HG03196 (cell line): ENCODE results near the gene TRAF6.
"Not testable (repeated sequence)": the region's sequence is repeated elsewhere in the genome, so short reads cannot be mapped to it uniquely, and the experiment has no call there.

Experiments used
- ATAC-seq: cut with Tn5 transposase; IDR thresholded peaks from one replicate; pipeline ENCODE4 v1.9.1; 2021; ENCODE audit not compliant: unreplicated experiment

Gene TRAF6

GRCh38 chr11:36493332-36493731 lies 16.7 kb downstream of the TRAF6 start:
- ATAC-seq, result no peak

- no peak for ATAC-seq
These were observed 17.3 kb downstream of the TRAF6 start for GRCh38 chr11:36492724-36493304.

DNA sequence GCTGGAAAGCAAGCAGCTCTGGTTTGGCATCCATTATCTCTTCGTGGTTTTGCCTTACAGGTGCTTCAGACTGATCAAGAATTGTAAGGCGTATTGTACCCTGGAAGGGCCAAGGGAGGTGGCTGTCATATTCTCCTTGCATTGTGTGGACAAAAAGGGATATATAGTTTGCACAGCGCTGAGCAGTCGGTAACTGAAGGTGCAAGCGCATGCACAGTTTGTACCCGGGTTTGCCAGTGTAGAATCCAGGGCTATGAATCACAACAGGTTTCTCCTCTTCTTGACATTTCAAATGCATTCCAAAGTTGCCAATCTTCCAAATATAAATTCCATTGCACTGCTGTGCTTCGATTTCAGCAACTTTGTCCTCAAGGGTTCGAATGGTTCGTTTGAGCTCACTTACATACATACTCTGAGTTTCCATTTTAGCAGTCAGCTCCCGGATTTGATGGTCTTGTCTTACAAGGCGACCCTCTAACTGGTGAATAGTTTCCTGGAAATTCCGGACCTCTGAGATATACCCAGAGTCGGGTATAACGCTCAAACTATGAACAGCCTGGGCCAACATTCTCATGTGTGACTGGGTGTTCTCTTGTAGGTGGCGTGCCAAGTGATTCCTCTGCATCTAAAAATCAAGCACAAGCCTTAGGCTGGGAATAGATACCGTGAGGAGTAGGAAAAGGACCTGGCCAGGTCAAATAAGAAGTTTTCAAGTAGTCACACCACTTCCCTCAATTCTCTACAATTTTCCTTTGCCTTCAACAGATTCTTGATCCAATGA lies 19.9 kb downstream of the TRAF6 start:
- ATAC-seq, result no peak

DNA sequence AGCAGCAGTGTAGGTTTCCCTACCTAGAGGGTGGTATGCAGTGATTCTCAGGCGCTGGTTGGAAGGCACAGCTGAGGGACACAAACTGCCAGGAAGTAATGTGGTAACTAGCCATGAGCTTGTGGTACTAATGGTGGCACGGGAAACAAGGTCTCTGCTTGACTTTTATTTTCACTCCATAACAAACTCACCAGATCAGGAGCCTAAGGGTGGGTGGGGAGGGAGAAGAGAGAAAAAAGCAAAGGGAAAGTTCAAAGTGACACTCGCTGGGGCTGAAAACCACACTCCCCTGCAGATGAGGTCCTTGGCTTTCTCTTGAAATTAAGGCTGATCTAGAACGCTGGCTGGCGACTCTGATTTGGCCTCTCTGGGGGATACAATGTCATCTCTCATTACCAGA lies 22.0 kb downstream of the TRAF6 start:
- ATAC-seq, result no peak

GRCh38 chr11:36487619-36488018 lies 22.5 kb downstream of the TRAF6 start:
- no peak for ATAC-seq

GRCh38 chr11:36485298-36486002 lies 24.6 kb downstream of the TRAF6 start:
- ATAC-seq, result no peak

DNA sequence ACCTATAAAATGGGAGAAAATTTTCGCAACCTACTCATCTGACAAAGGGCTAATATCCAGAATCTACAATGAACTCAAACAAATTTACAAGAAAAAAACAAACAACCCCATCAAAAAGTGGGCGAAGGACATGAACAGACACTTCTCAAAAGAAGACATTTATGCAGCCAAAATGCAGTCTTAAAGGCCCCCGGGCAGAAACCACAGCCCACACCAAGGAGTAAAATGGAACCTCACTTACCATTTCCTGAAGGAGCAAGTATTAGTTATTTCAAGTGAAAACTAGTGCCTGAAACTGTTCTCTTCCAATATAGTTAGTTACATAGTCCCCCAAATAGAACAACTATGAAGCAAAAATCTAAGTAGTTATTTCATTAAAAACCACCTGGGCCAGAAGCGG lies 27.0 kb downstream of the TRAF6 start:
- not testable (repeated sequence) for ATAC-seq

DNA sequence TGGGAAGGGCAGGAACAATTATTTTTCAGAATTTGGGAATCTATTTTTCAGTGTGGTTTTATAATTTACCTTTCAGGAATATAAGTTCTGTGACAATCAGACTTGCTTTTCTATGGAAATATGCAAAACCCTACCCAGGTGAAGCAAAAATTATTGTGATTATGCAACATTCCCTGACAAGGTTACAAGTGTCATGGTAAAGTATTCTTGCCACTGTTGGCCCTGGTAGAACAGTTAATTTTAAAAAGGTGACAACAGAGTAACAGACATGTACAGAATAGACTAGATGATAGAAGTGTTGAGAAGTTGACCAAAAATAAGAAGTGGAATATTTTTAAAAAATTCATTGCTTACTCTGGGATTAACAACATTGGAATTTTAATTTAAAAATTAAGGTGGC lies 29.2 kb downstream of the TRAF6 start:
- ATAC-seq, result no peak

GRCh38 chr11:36478700-36479329 lies 31.3 kb downstream of the TRAF6 start:
- ATAC-seq, result no peak

GRCh38 chr11:36475192-36475591 lies 34.9 kb downstream of the TRAF6 start:
- no peak for ATAC-seq

- no peak for ATAC-seq
These were observed 38.5 kb downstream of the TRAF6 start for GRCh38 chr11:36471577-36471976.

DNA sequence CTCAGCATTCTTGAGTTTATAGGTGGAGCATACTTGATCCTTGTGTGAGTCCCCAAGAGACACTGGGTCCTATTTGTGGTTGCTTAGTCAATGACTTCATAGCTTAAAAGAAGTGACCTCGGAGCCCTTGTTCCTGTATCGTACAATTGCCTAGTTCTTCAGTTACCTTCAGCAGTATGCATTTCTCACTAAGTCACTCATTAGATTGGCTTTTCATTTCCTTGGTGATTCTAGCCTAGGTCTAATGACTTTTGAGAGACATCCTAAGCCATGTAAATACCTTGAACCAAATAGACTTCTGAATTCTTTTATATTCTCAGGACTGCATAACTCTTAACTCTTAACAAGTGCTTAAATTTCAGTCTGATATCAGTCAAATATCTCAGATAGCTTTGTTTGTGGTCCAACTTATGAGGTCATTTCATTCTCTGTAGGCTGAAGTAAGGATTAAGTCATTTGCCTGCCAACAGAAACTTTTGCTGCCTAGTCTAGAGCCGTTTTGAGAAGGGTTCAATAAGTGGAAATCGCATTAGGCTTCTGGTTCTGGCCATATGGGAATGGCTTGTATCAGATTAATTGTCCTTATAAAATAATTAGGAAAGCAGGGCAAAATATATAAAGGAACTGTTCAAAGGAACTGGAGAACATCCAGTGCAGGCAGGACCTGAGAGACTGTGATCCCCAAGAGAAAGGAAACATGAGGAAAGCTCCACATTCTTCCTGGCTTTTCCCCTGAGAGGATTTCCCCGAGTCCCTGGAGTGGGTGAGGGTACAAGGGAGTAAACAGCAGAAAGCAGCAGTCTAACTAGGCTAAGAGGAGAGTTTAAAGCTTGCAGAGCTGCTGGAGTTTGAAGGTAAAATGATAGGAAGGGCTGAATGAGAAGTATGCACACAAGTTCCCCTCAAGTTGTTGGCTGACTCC lies 39.9 kb downstream of the TRAF6 start:
- ATAC-seq, result no peak

DNA sequence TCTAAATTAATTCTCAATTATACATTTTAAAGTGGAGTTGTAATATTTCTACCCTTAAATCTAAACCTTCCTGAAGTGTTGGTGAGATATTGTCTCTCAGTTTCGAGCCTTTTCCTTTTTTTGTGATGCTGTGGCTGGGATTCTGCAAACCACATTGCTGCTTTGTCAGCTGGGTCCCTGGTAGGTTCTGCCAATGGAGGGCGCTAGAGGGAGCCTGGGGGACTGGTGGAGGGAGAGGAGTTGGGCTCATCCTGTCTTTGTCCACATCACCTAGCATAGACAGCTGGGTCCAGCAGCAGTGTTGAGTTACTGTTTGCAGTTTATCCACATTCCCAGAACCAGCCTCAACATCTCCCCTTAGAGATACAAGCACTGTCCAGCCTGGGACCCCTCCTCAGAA lies 41.0 kb downstream of the TRAF6 start:
- ATAC-seq, result no peak

DNA sequence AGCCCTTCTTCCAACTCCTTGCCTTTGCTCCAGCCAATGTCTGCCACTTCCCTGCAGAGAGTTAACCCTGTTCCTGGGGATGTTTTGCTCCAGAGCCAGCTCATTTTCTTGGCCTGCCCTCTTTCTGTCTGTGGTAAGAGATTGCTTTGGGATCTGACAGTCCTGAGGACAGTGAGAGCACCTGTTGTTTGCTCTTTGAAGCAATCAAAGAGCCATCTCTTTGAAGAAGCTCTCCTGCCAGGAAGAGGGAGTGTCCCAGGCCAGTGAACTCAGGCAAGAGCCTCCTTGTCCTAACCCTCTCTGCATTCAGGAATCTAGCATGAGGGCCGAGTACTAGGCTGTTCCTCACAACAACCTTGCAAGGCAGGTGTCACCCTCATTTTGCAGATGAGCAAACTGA lies 42.2 kb downstream of the TRAF6 start:
- no peak for ATAC-seq

GRCh38 chr11:36467012-36467411 lies 43.1 kb downstream of the TRAF6 start:
- ATAC-seq, result no peak

DNA sequence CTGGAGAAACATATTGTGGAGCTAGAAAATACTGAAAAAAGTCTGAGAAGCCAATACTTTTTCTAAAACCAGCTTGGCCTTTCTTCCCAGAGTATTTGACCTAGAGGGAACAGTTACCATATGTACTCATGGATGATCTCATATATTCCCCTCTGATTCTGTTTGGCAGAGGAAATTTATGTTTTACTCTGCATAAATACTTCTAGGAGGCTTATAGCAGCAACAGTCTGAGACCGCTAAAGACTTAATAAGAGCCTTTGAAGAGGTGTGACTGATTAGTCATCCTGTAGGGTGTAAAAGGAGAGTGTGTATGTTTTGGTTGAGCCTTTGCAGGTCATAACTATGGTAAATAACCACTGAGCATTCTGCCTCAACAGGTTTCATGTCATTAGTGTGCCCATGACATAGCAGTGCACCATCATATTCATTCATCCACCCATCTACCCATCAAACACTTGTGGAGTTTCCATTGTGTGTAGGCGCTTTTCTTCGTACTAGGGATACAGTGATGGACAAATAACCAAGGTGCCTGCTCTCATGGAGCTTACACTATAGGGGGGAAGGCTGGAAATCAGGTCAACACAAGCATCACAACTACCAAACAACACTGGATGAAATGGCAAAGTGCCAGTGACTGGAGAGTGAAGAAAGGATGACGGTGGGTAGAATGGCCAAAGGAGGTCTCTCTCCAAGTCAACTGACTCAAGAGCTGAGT lies 44.5 kb downstream of the TRAF6 start:
- ATAC-seq, result no peak

- ATAC-seq, result no peak
These were observed 45.4 kb downstream of the TRAF6 start for GRCh38 chr11:36464720-36465119.

- ATAC-seq, result no peak
These were observed 46.3 kb downstream of the TRAF6 start for GRCh38 chr11:36463781-36464180.

- ATAC-seq, result no peak
These were observed 47.8 kb downstream of the TRAF6 start for GRCh38 chr11:36462321-36462720.

DNA sequence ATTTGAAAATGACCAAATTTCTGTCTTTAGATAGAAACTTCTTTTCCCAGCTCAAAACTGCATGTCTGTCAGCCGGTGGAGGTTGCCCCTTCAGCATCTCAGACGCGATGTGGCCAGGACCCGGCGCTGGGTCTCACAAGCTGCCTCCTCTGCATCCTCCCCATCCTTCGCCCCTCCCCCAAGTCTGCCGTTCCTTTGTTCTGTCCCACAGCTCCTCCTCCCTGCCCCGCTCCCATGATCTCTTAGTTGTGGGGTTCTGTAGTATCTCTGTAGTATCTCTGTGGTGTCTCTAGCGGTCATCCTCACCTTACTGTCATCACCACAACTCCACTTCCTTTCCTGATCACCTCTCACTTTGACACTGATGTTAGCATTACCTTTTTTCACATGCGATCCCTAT lies 49.9 kb downstream of the TRAF6 start:
- no peak for ATAC-seq
